Activated naive CD4-positive, alpha-beta T cell treated with anti-CD3 and anti-CD28 coated beads, Interleukin-2, amount 50 U/mL, for 24 hours (primary cell): ENCODE data around the gene C5orf15.
"Not testable (repeated sequence)": the region's sequence is repeated elsewhere in the genome, so short reads cannot be mapped to it uniquely, and the experiment has no call there.

ENCODE experiments used
- H3K27ac Mint-ChIP-seq: one replicate; pipeline ENCODE4 v1.8.0; 2021; ENCODE audit warnings: mild to moderate bottlenecking, mixed read lengths
- H3K27me3 Mint-ChIP-seq: one replicate; pipeline ENCODE4 v1.8.0; 2021; ENCODE audit warnings: mixed read lengths
- H3K36me3 Mint-ChIP-seq: one replicate; pipeline ENCODE4 v1.8.0; 2021; ENCODE audit warnings: mixed read lengths
- H3K4me1 Mint-ChIP-seq: one replicate; pipeline ENCODE4 v1.8.0; 2021; ENCODE audit warnings: mixed read lengths
- H3K4me3 Mint-ChIP-seq: one replicate; pipeline ENCODE4 v1.8.0; 2021; ENCODE audit warnings: mild to moderate bottlenecking, mixed read lengths
- H3K9me3 Mint-ChIP-seq: one replicate; pipeline ENCODE4 v1.8.0; 2021; ENCODE audit warnings: mixed read lengths

The C5orf15 gene

DNA sequence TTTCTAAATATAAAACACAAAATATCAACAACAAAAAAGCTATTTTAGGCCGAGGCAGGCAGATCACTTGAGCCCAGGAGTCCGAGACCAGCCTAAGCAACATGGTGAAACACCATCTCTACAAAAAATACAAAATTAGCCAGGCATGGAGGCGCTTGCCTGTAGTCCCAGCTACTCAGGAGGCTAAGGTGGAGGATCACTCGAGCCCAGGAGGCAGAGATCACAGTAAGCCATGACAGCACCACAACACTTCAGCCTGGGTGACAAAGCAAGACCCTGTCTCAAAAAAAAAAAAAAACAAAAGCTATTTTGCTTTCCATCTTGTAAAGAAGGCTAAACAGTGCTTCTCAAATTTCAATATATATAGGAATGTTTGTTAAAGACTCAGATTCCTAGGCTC is 11.3 kb downstream of the C5orf15 start:
- Mint-ChIP-seq H3K27ac (no peak overlapping the region), H3K9me3 (no peaks in the 10 kb centered on the region), H3K36me3 (peaks cover 15% of the 10 kb centered on the region)

DNA sequence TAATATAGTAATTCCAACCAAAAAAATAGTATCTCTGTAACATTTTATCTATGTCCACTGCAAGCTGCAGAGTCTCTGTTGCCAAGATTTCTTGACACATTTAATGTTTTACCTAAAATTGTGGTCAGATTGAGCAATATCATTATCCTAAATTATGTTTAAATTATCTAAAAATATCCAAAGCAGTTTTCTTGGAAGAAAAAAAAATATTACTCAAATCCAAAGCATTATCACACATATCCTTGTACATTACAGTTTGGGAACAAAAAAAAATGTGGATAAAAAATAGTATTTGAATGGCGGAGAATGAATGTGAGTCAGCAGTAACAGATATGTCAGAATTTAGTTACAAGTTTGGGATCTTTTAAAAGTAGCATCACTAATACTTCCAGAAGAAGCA is 12.2 kb downstream of the C5orf15 start:
- Mint-ChIP-seq H3K4me1 (peaks cover 27% of the 10 kb centered on the region), H3K36me3 (peaks cover 15% of the 10 kb centered on the region)
- H3K4me3 Mint-ChIP-seq, H3K27ac Mint-ChIP-seq, H3K9me3 Mint-ChIP-seq, H3K27me3 Mint-ChIP-seq: not testable (repeated sequence)

More for the DNA sequence above, 11.3 kb downstream of the C5orf15 start:
- Mint-ChIP-seq H3K4me3 (no peak overlapping the region), H3K27me3 (no peaks in the 10 kb centered on the region), H3K4me1 (peaks cover 28% of the 10 kb centered on the region)

GRCh38 chr5:133953568-133954145 is 14.8 kb downstream of the C5orf15 start:
- Mint-ChIP-seq H3K27me3 (no peaks in the 10 kb centered on the region), H3K9me3 (no peaks in the 10 kb centered on the region), H3K27ac (no peak overlapping the region), H3K36me3 (peaks cover 10% of the 10 kb centered on the region), H3K4me3 (no peak overlapping the region), H3K4me1 (peaks cover 8% of the 10 kb centered on the region)

GRCh38 chr5:133952729-133953567 is 15.5 kb downstream of the C5orf15 start:
- Mint-ChIP-seq H3K36me3 (peaks cover 10% of the 10 kb centered on the region), H3K4me3 (no peak overlapping the region), H3K4me1 (peaks cover 7% of the 10 kb centered on the region), H3K9me3 (no peaks in the 10 kb centered on the region), H3K27ac (no peak overlapping the region), H3K27me3 (no peaks in the 10 kb centered on the region)

- H3K4me3 Mint-ChIP-seq = no peak overlapping the region
- no peak overlapping the region for H3K27ac Mint-ChIP-seq
- H3K36me3 Mint-ChIP-seq = peaks cover 7% of the 10 kb centered on the region
- H3K9me3 Mint-ChIP-seq = no peaks in the 10 kb centered on the region
- no peaks in the 10 kb centered on the region for H3K4me1 Mint-ChIP-seq
- no peaks in the 10 kb centered on the region for H3K27me3 Mint-ChIP-seq
These were observed 17.4 kb downstream of the C5orf15 start for GRCh38 chr5:133950821-133951612.

GRCh38 chr5:133948721-133949120 is 19.7 kb downstream of the C5orf15 start:
- H3K27ac Mint-ChIP-seq = no peak overlapping the region
- H3K36me3 Mint-ChIP-seq = no peaks in the 10 kb centered on the region
- H3K27me3 Mint-ChIP-seq = no peaks in the 10 kb centered on the region
- no peaks in the 10 kb centered on the region for H3K4me1 Mint-ChIP-seq
- H3K4me3 Mint-ChIP-seq = no peak overlapping the region
- no peaks in the 10 kb centered on the region for H3K9me3 Mint-ChIP-seq

DNA sequence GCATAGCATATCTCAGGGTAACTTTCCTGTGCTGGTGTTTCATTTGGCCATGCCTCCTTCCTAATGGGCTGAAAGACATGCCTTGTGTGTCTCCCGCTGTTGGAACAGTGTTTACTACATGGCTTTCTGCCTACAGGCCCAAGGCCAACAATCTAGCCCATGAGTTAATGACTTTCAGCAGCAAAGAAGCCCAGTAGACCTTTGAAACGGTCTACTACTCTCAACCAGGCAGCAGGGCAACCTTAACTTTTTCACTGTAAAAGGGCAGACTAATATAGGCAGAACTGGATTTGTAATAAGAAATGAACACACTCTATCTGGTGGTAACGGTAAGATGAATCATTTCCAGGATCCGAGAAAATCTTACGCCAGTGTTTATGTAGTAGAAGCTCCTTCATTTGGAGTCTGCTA is 21.0 kb downstream of the C5orf15 start:
- Mint-ChIP-seq H3K27me3 (no peaks in the 10 kb centered on the region), H3K36me3 (no peaks in the 10 kb centered on the region), H3K4me1 (no peaks in the 10 kb centered on the region), H3K27ac (no peak overlapping the region), H3K4me3 (no peak overlapping the region), H3K9me3 (no peaks in the 10 kb centered on the region)

DNA sequence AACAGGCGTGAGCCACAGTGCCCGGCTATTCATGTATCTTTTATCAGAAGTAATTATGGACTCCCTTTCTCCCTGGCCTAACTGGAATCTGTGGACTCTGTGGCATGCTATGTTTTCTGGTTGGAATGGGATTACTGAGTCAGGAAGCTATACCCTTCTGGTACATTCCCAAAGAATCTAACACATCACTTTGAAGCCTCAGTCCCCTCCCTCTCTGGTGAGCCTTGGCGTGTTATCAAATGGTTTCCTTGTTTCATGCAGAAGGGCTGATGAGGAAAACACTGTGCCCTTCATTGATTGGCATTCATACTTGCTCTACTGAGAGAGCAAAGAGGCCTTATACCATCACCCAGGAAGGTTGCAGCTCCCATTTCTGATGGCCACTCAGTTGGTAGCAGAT is 22.9 kb downstream of the C5orf15 start:
- no peaks in the 10 kb centered on the region for H3K4me1 Mint-ChIP-seq
- H3K36me3 Mint-ChIP-seq = no peaks in the 10 kb centered on the region
- no peaks in the 10 kb centered on the region for H3K27me3 Mint-ChIP-seq
- H3K4me3 Mint-ChIP-seq = no peak overlapping the region
- peak overlapping the region; percentile 59 for H3K27ac Mint-ChIP-seq
- no peaks in the 10 kb centered on the region for H3K9me3 Mint-ChIP-seq

DNA sequence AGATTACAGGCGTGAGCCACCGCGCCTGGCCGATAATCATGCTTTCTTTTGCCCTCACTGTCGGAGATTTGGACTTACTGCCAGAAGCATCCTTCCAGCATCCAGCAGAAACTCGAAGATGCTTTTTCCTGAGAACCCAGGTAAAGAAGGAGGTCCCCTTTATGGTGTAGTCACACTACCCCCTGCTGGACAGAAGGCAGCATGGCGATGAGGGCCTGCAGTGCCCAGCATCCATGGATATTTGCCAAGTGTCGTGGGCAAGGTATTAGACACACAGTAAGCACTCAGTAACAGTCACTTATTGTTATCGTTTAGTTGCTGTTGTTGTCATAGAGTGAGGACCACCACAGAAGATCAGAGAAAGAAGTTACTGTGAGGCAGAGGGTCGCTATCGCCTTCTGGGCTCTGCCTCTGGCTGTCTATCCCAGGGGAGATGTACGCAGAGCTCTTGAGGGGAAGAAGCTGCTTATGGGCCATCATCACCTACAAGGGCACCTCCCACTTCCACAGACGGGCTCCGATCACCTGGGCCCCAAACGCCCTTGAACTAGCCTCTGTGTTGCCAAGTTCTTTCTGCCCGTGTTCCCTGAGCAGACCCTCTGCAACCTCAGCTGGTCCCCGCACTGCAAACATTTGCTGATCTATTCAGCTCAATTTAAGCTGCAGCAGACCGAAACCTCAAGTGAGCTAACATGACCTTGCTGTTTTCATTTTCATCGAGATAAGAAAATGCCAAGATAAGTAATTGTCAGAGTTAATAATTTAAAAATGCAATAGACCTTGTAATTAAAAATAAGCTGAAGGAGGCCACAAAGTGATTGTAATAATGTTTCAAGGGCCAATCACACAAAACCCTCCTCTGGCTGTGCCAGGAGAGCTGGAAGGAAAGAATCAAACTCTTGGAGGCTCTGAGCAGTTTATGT is 23.9 kb downstream of the C5orf15 start:
- no peaks in the 10 kb centered on the region for H3K36me3 Mint-ChIP-seq
- no peaks in the 10 kb centered on the region for H3K27me3 Mint-ChIP-seq
- no peaks in the 10 kb centered on the region for H3K9me3 Mint-ChIP-seq
- H3K27ac Mint-ChIP-seq = no peak overlapping the region
- H3K4me3 Mint-ChIP-seq = no peak overlapping the region
- no peaks in the 10 kb centered on the region for H3K4me1 Mint-ChIP-seq

DNA sequence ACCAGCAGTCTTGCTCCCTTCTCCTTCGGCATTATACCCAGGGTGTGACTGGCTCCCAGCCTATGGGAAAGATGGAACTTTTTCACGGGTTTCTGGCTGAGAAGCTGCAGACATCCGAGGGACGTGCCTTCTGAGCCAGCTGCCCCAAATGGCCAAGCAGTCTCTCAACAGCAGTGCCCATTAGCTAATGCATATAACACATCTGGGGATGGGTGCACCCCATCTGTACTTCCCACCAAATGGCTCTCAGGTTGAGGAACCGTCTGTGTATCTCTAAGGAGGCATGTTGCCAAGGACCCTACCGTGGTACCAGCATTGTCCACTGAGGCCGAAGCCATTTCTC is 25.0 kb downstream of the C5orf15 start:
- Mint-ChIP-seq H3K4me3 (no peak overlapping the region), H3K27me3 (no peaks in the 10 kb centered on the region), H3K36me3 (no peaks in the 10 kb centered on the region), H3K4me1 (no peaks in the 10 kb centered on the region), H3K9me3 (no peaks in the 10 kb centered on the region), H3K27ac (peak overlapping the region; percentile 5)

GRCh38 chr5:133942614-133943474 is 25.6 kb downstream of the C5orf15 start:
- H3K36me3 Mint-ChIP-seq = no peaks in the 10 kb centered on the region
- no peaks in the 10 kb centered on the region for H3K4me1 Mint-ChIP-seq
- no peaks in the 10 kb centered on the region for H3K9me3 Mint-ChIP-seq
- no peak overlapping the region for H3K27ac Mint-ChIP-seq
- no peak overlapping the region for H3K4me3 Mint-ChIP-seq
- no peaks in the 10 kb centered on the region for H3K27me3 Mint-ChIP-seq

DNA sequence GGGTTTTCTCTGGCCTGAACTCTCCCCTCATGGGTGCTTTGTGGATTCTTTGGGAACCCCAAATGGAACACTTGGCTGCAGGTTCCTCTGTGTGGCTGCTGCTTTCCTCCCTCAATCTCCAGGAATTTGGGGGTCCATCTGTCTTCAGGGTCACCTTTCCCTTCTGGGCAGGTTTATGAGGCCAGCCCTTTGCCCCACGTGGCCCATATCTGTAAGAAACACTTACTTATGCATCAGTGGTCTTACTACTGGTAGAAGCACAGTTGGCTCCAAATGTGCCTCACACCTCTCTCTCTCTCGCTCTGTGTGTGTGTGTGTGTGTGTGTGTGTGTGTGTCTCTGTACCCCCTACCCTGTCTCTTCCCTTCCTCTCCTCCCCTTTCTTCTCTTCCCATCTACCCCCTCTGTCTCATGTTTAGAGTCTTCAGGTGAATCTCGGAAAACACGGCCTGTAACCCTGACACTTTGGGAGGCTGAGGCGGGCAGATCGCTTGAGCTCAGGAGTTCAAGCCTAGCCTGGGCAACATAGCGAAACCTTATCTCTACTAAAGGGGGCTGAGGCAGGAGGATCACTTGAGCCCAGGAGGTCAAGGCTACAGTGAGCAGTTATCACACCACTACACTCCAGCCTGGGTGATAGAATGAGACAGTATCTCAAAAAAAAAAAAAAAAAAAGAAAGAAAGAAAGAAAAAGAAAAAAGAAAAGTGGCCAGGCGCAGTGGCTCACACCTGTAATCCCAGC is 26.8 kb downstream of the C5orf15 start:
- H3K4me1 Mint-ChIP-seq = no peaks in the 10 kb centered on the region
- H3K36me3 Mint-ChIP-seq = no peaks in the 10 kb centered on the region
- no peaks in the 10 kb centered on the region for H3K9me3 Mint-ChIP-seq
- no peaks in the 10 kb centered on the region for H3K27me3 Mint-ChIP-seq
- no peak overlapping the region for H3K4me3 Mint-ChIP-seq
- H3K27ac Mint-ChIP-seq = no peak overlapping the region

DNA sequence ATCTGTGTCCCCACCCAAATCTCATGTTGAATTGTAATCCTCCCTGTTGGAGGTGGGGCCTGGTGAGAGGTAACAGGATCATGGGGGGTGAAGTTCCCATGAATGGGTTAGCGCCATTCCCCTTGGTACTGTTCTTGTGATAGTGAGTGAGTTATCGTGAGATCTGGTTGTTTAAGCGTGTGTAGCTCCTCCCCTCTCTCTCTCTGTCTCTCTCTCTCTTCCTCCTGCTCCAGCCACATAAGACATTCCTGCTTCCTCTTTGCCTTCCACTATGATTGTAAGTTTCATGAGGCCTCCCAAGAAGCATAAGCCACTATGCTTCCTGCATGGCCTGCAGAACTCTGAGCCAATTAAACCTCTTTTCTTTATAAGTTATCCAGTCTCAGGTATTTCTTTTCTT is 28.8 kb downstream of the C5orf15 start:
- Mint-ChIP-seq H3K27ac (no peak overlapping the region), H3K36me3 (no peaks in the 10 kb centered on the region)

GRCh38 chr5:133938929-133939328 is 29.5 kb downstream of the C5orf15 start:
- H3K4me1 Mint-ChIP-seq = no peaks in the 10 kb centered on the region
- H3K27me3 Mint-ChIP-seq = no peaks in the 10 kb centered on the region
- H3K9me3 Mint-ChIP-seq = no peaks in the 10 kb centered on the region
- H3K4me3 Mint-ChIP-seq = no peak overlapping the region
- H3K36me3 Mint-ChIP-seq = no peaks in the 10 kb centered on the region
- peak overlapping the region; percentile 17 for H3K27ac Mint-ChIP-seq

More for the DNA sequence above, 28.8 kb downstream of the C5orf15 start:
- Mint-ChIP-seq H3K27me3 (no peaks in the 10 kb centered on the region), H3K4me3 (no peak overlapping the region), H3K9me3 (no peaks in the 10 kb centered on the region), H3K4me1 (no peaks in the 10 kb centered on the region)
